Suprapubic skin (tissue), 4 donors: Measurements from ENCODE around the gene RAB21. TPM values are rescaled to one million over a fixed set of nuclear protein-coding genes. Genes with fewer than 3 reads are reported as not detected.

Experiments
- DNase-seq, 2 donors: peaks; one replicate each; pipeline ENCODE4 v3.0.0-alpha.2; 2019; ENCODE audit warnings: low spot score in 2 of 2
- H3K27ac ChIP-seq: fragments of 200-600 bp; sonication (generic); one replicate; pipeline ENCODE4 v1.5.1; 2019
- H3K27me3 ChIP-seq: fragments of 200-600 bp; sonication (generic); one replicate; pipeline ENCODE4 v1.5.1; 2019
- H3K36me3 ChIP-seq: fragments of 200-600 bp; sonication (generic); one replicate; pipeline ENCODE4 v1.5.1; 2019
- H3K4me1 ChIP-seq: fragments of 200-600 bp; sonication (generic); one replicate; pipeline ENCODE4 v1.5.1; 2019
- H3K4me3 ChIP-seq: fragments of 200-600 bp; sonication (generic); one replicate; pipeline ENCODE4 v1.5.1; 2019; ENCODE audit warnings: mild to moderate bottlenecking
- H3K9me3 ChIP-seq: fragments of 200-600 bp; sonication (generic); one replicate; pipeline ENCODE4 v1.5.1; 2019
- EP300 ChIP-seq: sonication (generic); formaldehyde crosslinking; IDR thresholded peaks from one replicate; pipeline ENCODE4 v1.6.1; 2017; ENCODE audit warnings: antibody characterized with exemption
- POLR2A ChIP-seq, 2 donors: fragments of 450-650 bp; IDR thresholded peaks; one replicate each; pipeline ENCODE4 v1.6.1; 2017; ENCODE audit warnings: antibody characterized with exemption in 2 of 2, mild to moderate bottlenecking in 2 of 2, moderate library complexity in 2 of 2
- POLR2AphosphoS5 ChIP-seq, 3 donors: sonication (generic); formaldehyde crosslinking; IDR thresholded peaks; one replicate each; pipeline ENCODE4 v1.6.1; 2017; ENCODE audit warnings: antibody characterized with exemption in 3 of 3
- WGBS: methylation state at CpG from one replicate; pipeline ENCODE4 v1.1.5; 2018; 5-methylcytosine and 5-hydroxymethylcytosine counted together
- total RNA-seq, 4 donors: library from RNA; depleted of rRNA; stranded (reverse); fragments of >200 nt; gene quantifications; one replicate each; pipeline ENCODE4 v1.1.0, GENCODE V29; 2016
- TF ChIP-seq, protein P1 (sequence below), 2 donors: fragments of 200-600 bp in 1 of 2; fragments of 450-650 bp in 1 of 2; sonication (generic) in 1 of 2; IDR thresholded peaks; one replicate each; pipeline ENCODE4 v1.5.1; 2016 to 2019; ENCODE audit warnings: antibody characterized with exemption in 2 of 2, mild to moderate bottlenecking in 1 of 2, moderate library complexity in 1 of 2

RAB21 gene
- total RNA-seq, 4 donors from 2014 or later = 13.7 to 38.5 (median 32.2) TPM

GRCh38 chr12:71828813-71829212, 74.2 kb downstream of the RAB21 start:
- no peak for TF ChIP-seq POLR2A (IDR thresholded peaks at IDR 0.05)
- TF ChIP-seq EP300 = no peak
- TF ChIP-seq, protein P1, sequence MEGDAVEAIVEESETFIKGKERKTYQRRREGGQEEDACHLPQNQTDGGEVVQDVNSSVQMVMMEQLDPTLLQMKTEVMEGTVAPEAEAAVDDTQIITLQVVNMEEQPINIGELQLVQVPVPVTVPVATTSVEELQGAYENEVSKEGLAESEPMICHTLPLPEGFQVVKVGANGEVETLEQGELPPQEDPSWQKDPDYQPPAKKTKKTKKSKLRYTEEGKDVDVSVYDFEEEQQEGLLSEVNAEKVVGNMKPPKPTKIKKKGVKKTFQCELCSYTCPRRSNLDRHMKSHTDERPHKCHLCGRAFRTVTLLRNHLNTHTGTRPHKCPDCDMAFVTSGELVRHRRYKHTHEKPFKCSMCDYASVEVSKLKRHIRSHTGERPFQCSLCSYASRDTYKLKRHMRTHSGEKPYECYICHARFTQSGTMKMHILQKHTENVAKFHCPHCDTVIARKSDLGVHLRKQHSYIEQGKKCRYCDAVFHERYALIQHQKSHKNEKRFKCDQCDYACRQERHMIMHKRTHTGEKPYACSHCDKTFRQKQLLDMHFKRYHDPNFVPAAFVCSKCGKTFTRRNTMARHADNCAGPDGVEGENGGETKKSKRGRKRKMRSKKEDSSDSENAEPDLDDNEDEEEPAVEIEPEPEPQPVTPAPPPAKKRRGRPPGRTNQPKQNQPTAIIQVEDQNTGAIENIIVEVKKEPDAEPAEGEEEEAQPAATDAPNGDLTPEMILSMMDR (IDR thresholded peaks at IDR 0.05) = no peak
- TF ChIP-seq POLR2AphosphoS5 (IDR thresholded peaks at IDR 0.05) = no peak
- WGBS = 70% methylated on average over 2 of the region's 2 CpGs
- no peak for DNase-seq
- Histone ChIP-seq H3K9me3 (no peaks in the 10 kb centered on the region), H3K27ac (no peak overlapping the region), H3K4me3 (no peak overlapping the region), H3K27me3 (peaks cover 4% of the 10 kb centered on the region), H3K36me3 (no peaks in the 10 kb centered on the region), H3K4me1 (no peaks in the 10 kb centered on the region)

- TF ChIP-seq POLR2A (IDR thresholded peaks at IDR 0.05) = no peak
- no peak for TF ChIP-seq POLR2AphosphoS5 (IDR thresholded peaks at IDR 0.05)
- no peak for TF ChIP-seq EP300
- TF ChIP-seq, protein P1 (IDR thresholded peaks at IDR 0.05) = no peak
- H3K36me3 ChIP-seq = no peaks in the 10 kb centered on the region
- DNase-seq = no peak
- 97% methylated on average over 5 of the region's 5 CpGs for WGBS
- peaks cover 25% of the 10 kb centered on the region for H3K4me1 ChIP-seq
- H3K27me3 ChIP-seq = no peaks in the 10 kb centered on the region
- no peak overlapping the region for H3K4me3 ChIP-seq
- H3K27ac ChIP-seq = no peak overlapping the region
- no peaks in the 10 kb centered on the region for H3K9me3 ChIP-seq
Observed at GRCh38 chr12:71837356-71837755, 82.7 kb downstream of the RAB21 start.

- DNase-seq = no peak
- no peak overlapping the region for H3K27ac ChIP-seq
- no peaks in the 10 kb centered on the region for H3K9me3 ChIP-seq
- H3K36me3 ChIP-seq = no peaks in the 10 kb centered on the region
- TF ChIP-seq EP300 (no peak), POLR2A (IDR thresholded peaks at IDR 0.05) (no peak), POLR2AphosphoS5 (IDR thresholded peaks at IDR 0.05) (no peak)
- TF ChIP-seq, protein P1 (IDR thresholded peaks at IDR 0.05) = no peak
- H3K4me3 ChIP-seq = no peak overlapping the region
- peaks cover 25% of the 10 kb centered on the region for H3K4me1 ChIP-seq
- WGBS = 77% methylated on average over 6 of the region's 6 CpGs
- H3K27me3 ChIP-seq = no peaks in the 10 kb centered on the region
Observed at GRCh38 chr12:71838231-71838630, 83.6 kb downstream of the RAB21 start.

GRCh38 chr12:71838676-71839075, 84.0 kb downstream of the RAB21 start:
- Histone ChIP-seq H3K4me3 (peak overlapping the region; percentile 74), H3K27me3 (no peaks in the 10 kb centered on the region), H3K36me3 (no peaks in the 10 kb centered on the region), H3K27ac (peak overlapping the region; percentile 98), H3K4me1 (peaks cover 26% of the 10 kb centered on the region), H3K9me3 (no peaks in the 10 kb centered on the region)
- TF ChIP-seq POLR2A (IDR thresholded peaks at IDR 0.05) (no peak), EP300 (no peak), POLR2AphosphoS5 (IDR thresholded peaks at IDR 0.05) (no peak)
- TF ChIP-seq, protein P1 (IDR thresholded peaks at IDR 0.05) = no peak
- 86% methylated on average over 6 of the region's 6 CpGs for WGBS
- no peak for DNase-seq

DNA sequence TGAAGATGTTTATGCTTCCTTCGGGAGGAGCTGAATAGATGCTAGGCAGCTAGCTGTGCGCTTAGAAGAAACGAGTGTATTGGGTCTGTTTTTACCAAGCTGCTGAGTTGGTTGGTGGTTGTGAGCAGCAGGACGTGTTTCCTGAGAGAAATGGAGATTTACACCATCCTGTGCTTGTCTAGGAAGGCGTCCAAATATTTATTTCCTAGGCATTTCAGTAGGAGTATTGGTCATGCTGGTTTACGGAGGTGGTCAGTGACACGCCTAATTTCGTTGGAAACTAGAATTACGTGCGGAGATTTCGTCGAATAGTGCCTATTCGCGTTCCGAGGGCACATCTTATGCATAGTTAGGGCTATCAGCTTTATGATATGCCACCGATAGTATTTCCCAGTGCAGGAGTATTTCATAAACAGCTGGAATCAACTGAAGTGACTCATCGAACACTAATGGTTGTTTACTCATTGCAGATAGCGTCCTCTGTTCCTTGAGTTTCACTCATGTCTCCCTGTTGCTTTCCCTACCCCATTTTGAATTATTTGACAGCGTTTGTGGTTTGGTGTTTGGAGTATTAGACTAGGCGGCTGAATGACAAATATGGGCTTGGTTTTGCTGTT, 85.7 kb downstream of the RAB21 start:
- peak overlapping the region; percentile 74 for H3K4me3 ChIP-seq
- 0% methylated on average over 20 of the region's 20 CpGs for WGBS
- no peaks in the 10 kb centered on the region for H3K9me3 ChIP-seq
- peak overlapping the region; percentile 98 for H3K27ac ChIP-seq
- no peaks in the 10 kb centered on the region for H3K27me3 ChIP-seq
- DNase-seq = no peak
- no peak for TF ChIP-seq POLR2AphosphoS5 (IDR thresholded peaks at IDR 0.05)
- TF ChIP-seq, protein P1 (IDR thresholded peaks at IDR 0.05) = no peak
- TF ChIP-seq POLR2A (IDR thresholded peaks at IDR 0.05) = no peak
- TF ChIP-seq EP300 = no peak
- peaks cover 38% of the 10 kb centered on the region for H3K4me1 ChIP-seq
- H3K36me3 ChIP-seq = no peaks in the 10 kb centered on the region
